SK-N-MC (cell line): ENCODE data around the gene ANO2.

Source experiments
- DNase-seq: peaks from one replicate; pipeline ENCODE4 v3.0.0-alpha.2; 2011; ENCODE audit warnings: low read depth, low spot score
- H3K27ac ChIP-seq: fragments of 200-600 bp; sonication (generic); 2 replicates; pipeline ENCODE4 v1.5.1; 2016; ENCODE audit warnings: mixed run types
- H3K36me3 ChIP-seq: fragments of 200-600 bp; sonication (generic); 2 replicates; pipeline ENCODE4 v1.6.1; 2017; ENCODE audit warnings: antibody characterized with exemption, low read length, mixed read lengths; ENCODE audit not compliant: insufficient read depth
- H3K4me3 ChIP-seq: fragments of 200-600 bp; sonication (generic); 2 replicates; pipeline ENCODE4 v1.5.1; 2016
- H3K9ac ChIP-seq: fragments of 200-600 bp; sonication (generic); 2 replicates; pipeline ENCODE4 v1.8.0; 2017; ENCODE audit warnings: mixed run types, mixed read lengths; ENCODE audit not compliant: insufficient read length
- H3K9me3 ChIP-seq: fragments of 200-600 bp; sonication (generic); 2 replicates; pipeline ENCODE4 v1.6.1; 2017; ENCODE audit warnings: low read depth, mild to moderate bottlenecking, antibody characterized with exemption, low read length, moderate library complexity, mixed read lengths
- EZH2 ChIP-seq: fragments of 200-600 bp; sonication (generic); IDR thresholded peaks from one replicate; pipeline ENCODE4 v1.6.1; 2017; ENCODE audit warnings: antibody characterized with exemption
- FOXP2 ChIP-seq: optimal IDR thresholded peaks from 2 replicates; pipeline ENCODE3; 2011; ENCODE audit warnings: mild to moderate bottlenecking, moderate library complexity; ENCODE audit not compliant: insufficient read depth; ENCODE audit errors: extremely low read length, control extremely low read depth
- POLR2AphosphoS5 ChIP-seq: IDR thresholded peaks from 2 replicates; pipeline ENCODE4 v1.6.1; 2012; ENCODE audit warnings: mild to moderate bottlenecking, low read depth, low read length, borderline replicate concordance

The ANO2 gene

DNA sequence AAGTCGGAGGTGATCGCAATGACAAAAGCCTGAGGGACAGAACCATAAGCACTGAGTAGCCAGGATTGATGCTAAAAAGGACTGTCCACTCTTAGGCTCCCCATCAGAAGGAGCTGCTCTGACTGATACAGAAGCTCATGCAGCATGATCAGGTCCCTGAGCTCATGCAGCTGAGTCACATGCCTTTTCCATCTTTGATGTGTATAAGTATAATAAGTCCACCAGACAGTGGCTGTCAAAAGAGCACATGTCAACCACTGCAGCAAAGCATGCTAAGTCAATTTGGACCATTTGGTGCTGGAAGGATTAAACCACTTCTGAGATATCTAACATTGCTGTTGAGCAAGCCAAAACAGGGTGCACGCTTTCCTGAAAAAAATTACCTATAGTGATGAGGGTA, 369.1 kb downstream of the ANO2 start:
- no peak overlapping the region for H3K9ac ChIP-seq
- TF ChIP-seq FOXP2 (no peak), EZH2 (no peak), POLR2AphosphoS5 (no peak)
- no peak overlapping the region for H3K27ac ChIP-seq
- H3K36me3 ChIP-seq = no peaks in the 10 kb centered on the region
- no peaks in the 10 kb centered on the region for H3K9me3 ChIP-seq
- no peak for DNase-seq
- no peak overlapping the region for H3K4me3 ChIP-seq

DNA sequence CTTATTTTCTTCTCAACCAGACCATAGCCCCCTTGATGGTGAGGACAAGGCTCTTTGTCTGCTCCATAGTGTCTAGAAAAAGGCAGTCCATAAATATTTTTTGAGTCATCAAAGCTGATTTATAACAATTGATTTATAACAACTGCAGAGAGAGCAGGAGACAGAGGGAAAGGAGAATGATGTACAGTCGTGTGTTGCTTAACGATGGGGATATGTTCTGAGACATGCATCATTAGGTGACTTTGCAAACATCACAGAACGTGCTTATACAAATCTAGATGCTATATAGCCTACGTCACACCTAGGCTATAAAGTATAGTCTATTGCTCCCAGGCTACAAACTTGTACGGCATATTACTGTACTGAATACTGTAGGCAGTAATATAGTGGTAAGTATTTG, 369.8 kb downstream of the ANO2 start:
- H3K9ac ChIP-seq = no peak overlapping the region
- DNase-seq = no peak
- H3K27ac ChIP-seq = no peak overlapping the region
- TF ChIP-seq EZH2 = no peak
- TF ChIP-seq FOXP2 = no peak
- TF ChIP-seq POLR2AphosphoS5 = no peak
- no peaks in the 10 kb centered on the region for H3K36me3 ChIP-seq
- H3K9me3 ChIP-seq = no peaks in the 10 kb centered on the region
- H3K4me3 ChIP-seq = no peak overlapping the region

DNA sequence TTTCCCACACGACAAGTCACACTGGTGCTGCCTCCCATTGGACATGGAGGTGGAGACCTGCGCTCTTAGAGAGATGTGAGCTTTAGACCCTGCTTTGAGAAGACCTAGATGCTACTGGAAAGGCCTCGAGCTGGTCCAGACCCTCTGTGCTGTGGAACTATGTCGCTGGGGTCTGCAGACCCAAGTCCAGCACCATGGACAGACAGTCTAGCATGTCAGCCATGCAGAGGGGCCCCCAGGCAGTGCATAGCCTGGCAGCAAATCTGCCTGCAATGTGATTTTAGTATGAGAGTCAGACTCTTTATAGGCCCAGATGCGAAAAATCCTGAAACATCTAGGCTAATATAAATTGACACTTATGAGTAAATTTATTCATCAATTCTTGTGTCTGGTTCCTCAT, 371.7 kb downstream of the ANO2 start:
- no peak overlapping the region for H3K27ac ChIP-seq
- TF ChIP-seq FOXP2 (no peak), EZH2 (no peak), POLR2AphosphoS5 (no peak)

DNA sequence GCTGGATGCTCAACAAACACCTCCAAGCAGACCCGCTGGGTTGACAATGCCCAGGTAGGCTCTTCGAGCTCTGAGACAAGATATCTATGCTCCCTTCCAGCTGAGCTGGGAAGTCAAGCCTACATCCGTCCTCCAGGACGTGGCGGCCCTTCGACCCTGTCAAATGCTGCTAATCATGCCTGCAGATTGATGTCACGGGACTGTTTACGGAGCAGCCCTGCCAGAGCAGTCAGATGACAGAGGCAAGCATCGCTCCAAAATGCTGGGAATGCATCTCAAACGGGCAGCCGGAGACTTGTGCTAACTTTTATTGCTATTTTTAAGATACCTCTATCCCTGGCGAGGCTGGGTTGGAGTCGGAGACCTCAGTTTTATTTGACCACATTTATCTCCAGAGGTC, 373.9 kb downstream of the ANO2 start:
- no peak for DNase-seq
- TF ChIP-seq EZH2 (no peak), POLR2AphosphoS5 (no peak), FOXP2 (no peak)
- Histone ChIP-seq H3K27ac (no peak overlapping the region), H3K36me3 (no peaks in the 10 kb centered on the region), H3K9me3 (no peaks in the 10 kb centered on the region), H3K9ac (no peak overlapping the region), H3K4me3 (no peak overlapping the region)

More for the DNA sequence above, 371.7 kb downstream of the ANO2 start:
- Histone ChIP-seq H3K9ac (no peak overlapping the region), H3K4me3 (no peak overlapping the region), H3K36me3 (no peaks in the 10 kb centered on the region), H3K9me3 (no peaks in the 10 kb centered on the region)
- no peak for DNase-seq

DNA sequence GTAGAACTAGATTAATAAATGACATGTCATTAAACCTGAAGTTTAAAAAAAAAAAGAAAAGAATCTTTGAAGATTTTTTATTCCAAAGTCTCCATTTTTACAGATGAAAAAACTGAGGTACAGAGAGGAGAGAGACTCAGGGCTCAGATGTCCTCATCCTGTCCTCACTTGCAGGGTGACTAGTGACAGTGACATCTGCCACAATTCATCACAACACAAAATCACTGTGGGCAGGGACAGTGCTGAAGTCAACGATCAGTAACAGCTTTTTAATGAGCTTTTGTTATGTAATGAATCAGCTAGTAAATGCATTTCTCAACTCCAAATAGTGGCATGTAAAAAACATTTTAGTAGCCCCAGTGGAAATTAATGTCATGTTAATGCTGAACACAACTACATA, 374.6 kb downstream of the ANO2 start:
- Histone ChIP-seq H3K4me3 (no peak overlapping the region), H3K9me3 (no peaks in the 10 kb centered on the region), H3K36me3 (no peaks in the 10 kb centered on the region), H3K9ac (no peak overlapping the region), H3K27ac (no peak overlapping the region)
- no peak for TF ChIP-seq POLR2AphosphoS5
- TF ChIP-seq FOXP2 = no peak
- TF ChIP-seq EZH2 = no peak
- no peak for DNase-seq

DNA sequence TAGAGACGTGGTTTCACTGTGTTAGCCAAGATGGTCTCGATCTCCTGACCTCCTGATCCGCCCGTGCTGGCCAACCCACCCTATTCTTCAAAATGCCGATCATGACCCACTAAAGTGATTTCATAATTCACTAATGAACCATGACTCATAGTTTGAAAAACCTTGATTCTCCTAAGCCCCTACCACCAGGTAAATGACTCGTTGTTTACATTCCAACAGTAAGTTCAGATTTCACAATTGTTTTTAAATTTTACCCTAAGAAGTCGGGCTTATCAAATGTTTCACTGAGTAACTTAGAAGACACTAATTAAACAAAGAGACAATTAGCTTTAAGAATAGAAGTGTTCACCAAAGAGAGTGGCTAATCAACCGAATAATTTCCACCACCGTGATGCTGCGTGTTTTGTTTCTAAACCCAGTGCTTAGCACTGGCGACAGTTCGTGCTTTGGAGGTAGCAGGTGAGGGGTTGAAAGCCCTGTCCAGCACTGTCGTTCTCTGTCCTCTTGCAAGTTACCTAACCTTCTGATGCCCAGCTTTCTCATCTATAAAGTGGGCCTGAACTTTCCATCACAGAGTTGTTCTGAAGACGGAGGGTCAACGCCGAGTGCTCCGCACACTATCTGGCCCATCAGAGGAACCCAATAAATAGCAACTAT, 376.6 kb downstream of the ANO2 start:
- TF ChIP-seq FOXP2 (no peak), EZH2 (no peak), POLR2AphosphoS5 (no peak)
- no peak for DNase-seq
- no peak overlapping the region for H3K4me3 ChIP-seq
- H3K27ac ChIP-seq = no peak overlapping the region
- no peak overlapping the region for H3K9ac ChIP-seq
- H3K9me3 ChIP-seq = no peaks in the 10 kb centered on the region
- H3K36me3 ChIP-seq = no peaks in the 10 kb centered on the region

DNA sequence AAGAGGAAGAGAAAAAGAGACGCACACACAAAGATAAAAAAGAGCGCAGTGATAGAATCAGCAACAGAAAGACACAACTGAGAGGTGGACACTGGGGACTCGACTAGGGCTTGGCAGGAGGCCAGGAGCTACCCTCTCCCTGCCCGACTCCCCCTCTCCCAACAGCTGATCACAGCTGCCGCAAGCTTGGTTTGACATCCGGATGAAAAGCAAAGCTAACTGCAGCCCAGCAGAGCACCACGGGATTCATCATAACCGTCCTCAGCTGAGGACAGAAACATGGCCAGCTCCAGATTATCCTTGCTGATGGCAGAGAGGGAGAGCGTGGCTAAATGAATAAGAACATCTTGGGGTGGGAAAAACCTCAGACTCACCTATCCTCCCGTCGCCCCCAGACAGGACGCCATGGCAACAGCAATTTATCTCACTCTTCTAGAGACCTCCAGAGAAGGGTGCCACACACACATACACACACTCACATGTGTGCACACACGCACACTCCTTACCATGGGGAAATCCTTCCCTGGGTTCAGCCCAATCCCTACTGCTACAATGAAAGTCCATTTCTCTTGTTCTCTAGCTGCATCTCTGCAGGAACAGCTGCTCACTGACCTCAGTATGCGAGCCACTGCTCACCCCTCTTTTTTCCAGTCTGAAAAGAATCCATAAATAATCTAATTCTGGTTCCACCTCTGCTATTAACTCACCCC, 377.9 kb downstream of the ANO2 start:
- H3K36me3 ChIP-seq = no peaks in the 10 kb centered on the region
- DNase-seq = no peak
- H3K9ac ChIP-seq = no peak overlapping the region
- no peak overlapping the region for H3K27ac ChIP-seq
- H3K9me3 ChIP-seq = no peaks in the 10 kb centered on the region
- no peak overlapping the region for H3K4me3 ChIP-seq
- TF ChIP-seq FOXP2 (no peak), EZH2 (no peak), POLR2AphosphoS5 (no peak)

DNA sequence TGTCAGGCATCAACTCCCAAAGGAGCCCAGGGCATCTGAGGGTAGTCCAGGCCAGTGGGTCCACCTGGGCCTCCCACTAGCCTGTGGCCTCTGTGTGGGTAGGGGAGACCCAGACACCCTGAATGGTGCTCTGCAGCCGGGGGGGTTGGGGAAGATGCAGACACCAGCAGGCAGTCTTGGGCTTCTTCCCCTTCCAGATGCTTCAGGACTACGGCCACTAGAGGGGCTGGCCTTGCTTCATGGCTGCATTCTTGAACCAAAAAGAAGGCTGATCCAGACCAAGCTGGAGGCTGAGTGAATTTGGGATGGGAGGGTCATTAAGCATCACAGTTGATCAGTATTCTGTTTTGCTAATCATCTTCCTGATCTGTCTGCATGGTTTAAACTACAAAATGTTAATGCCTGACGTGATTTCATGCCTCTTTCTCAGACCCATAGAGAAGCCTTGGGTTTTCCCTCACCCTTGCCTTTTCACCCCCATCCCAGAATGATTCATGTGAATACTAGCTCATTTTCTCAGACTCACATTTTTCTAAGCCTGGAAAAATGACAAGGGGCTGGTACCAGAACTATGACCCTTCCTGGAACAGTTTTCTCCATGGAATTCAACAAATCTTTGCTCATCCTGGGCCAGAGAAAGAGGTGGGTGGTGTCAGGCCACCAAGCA, 379.0 kb downstream of the ANO2 start:
- no peaks in the 10 kb centered on the region for H3K36me3 ChIP-seq
- no peak overlapping the region for H3K9ac ChIP-seq
- no peaks in the 10 kb centered on the region for H3K9me3 ChIP-seq
- TF ChIP-seq FOXP2 = no peak
- no peak for TF ChIP-seq POLR2AphosphoS5
- no peak for TF ChIP-seq EZH2
- no peak overlapping the region for H3K4me3 ChIP-seq
- H3K27ac ChIP-seq = no peak overlapping the region
- no peak for DNase-seq

DNA sequence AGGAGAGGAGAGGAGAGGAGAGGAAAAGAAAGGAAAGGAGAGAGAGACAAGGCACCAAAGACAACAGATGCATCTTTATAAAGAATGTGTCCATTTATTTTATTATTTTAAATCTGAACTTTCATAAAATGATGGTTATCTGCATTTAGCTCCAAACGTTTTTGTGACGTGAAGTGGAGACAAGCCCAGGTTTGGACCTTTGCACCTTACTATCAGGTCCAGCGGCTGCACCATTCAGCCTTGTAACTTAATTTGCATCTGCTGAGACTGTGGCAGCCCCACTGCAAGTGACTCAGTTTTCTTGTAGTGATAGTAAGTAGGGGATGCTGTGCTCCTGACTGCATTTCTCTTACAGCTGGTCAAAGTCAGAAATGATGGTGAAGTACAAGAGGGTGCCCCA, 382.5 kb downstream of the ANO2 start:
- no peak for DNase-seq
- no peak overlapping the region for H3K9ac ChIP-seq
- no peak overlapping the region for H3K4me3 ChIP-seq
- TF ChIP-seq FOXP2 (no peak), POLR2AphosphoS5 (no peak), EZH2 (no peak)
- H3K9me3 ChIP-seq = no peaks in the 10 kb centered on the region
- no peak overlapping the region for H3K27ac ChIP-seq
- no peaks in the 10 kb centered on the region for H3K36me3 ChIP-seq
